GM13977 (cell line): Measurements from ENCODE around the gene IQCM.
"Not testable (repeated sequence)": the region's sequence is repeated elsewhere in the genome, so short reads cannot be mapped to it uniquely, and the experiment has no call there.

Experiments used
- DNase-seq: peaks from one replicate; pipeline ENCODE4 v3.0.0; 2012; ENCODE audit warnings: low spot score
- in situ Hi-C: fragments of 300-500 bp; cut with MboI; formaldehyde crosslinking; loops from one replicate; pipeline ENCODE4 v1.12.0; 2022; ENCODE audit warnings: low sequenced_read_pairs, low pct_unique_long_range_greater_than_20kb, mixed read lengths, inconsistent platforms; ENCODE audit not compliant: unreplicated experiment
- TF ChIP-seq, protein P1 (sequence below): IDR thresholded peaks from 2 replicates; pipeline ENCODE4 v1.5.1; 2012; ENCODE audit warnings: mild to moderate bottlenecking, control low read depth; ENCODE audit not compliant: insufficient read depth; ENCODE audit errors: extremely low read depth, missing control alignments

The IQCM gene

DNA sequence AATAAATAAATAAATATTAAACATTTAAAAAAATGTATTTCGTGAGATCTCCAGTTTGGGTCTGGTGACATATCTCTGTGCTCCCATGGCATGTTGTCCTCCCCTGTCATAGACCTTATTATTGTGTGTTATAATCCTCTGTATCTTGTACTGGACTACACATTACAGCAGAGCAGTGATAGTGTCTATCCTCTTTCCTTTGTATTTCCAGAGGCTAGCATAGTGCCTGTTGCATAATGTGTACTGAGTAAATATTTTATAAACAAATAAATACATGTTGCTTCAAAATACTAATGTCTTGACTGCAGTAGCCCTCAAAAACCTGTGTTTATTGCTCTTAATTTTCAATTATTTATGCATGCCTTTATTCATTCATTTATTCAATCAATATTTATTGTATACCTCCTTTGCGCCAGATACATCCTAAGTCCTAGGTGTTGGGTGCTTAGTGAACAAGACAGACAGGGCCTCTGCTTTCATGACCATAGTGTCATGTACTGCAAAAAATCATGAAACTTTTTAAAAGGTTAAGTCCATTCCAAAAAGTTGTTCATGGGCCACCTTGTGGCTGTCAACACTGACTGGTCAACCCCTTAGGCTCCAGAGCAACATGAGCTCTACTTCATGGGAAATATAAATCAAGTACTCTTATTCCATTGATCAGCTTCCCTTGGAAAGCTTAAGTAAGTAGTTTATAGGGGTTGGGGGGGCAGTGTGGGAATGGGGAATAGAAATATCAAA lies 303.9 kb downstream of the IQCM start:
- TF ChIP-seq, protein P1, sequence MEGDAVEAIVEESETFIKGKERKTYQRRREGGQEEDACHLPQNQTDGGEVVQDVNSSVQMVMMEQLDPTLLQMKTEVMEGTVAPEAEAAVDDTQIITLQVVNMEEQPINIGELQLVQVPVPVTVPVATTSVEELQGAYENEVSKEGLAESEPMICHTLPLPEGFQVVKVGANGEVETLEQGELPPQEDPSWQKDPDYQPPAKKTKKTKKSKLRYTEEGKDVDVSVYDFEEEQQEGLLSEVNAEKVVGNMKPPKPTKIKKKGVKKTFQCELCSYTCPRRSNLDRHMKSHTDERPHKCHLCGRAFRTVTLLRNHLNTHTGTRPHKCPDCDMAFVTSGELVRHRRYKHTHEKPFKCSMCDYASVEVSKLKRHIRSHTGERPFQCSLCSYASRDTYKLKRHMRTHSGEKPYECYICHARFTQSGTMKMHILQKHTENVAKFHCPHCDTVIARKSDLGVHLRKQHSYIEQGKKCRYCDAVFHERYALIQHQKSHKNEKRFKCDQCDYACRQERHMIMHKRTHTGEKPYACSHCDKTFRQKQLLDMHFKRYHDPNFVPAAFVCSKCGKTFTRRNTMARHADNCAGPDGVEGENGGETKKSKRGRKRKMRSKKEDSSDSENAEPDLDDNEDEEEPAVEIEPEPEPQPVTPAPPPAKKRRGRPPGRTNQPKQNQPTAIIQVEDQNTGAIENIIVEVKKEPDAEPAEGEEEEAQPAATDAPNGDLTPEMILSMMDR: no peak
- DNase-seq: no peak
- in situ Hi-C loops: no loop called here

GRCh38 chr4:149507309-149507708 lies 308.3 kb downstream of the IQCM start:
- in situ Hi-C loops, DNase-seq: not testable (repeated sequence)

GRCh38 chr4:149500806-149501205 lies 314.8 kb downstream of the IQCM start:
- TF ChIP-seq, protein P1: no peak
- DNase-seq: no peak
- in situ Hi-C loops: no loop called here

- no peak for DNase-seq
- in situ Hi-C loops: no loop called here
- TF ChIP-seq, protein P1: no peak
Measured at GRCh38 chr4:149499726-149500125, 315.9 kb downstream of the IQCM start.

GRCh38 chr4:149498246-149498645 lies 317.4 kb downstream of the IQCM start:
- no peak for DNase-seq

DNA sequence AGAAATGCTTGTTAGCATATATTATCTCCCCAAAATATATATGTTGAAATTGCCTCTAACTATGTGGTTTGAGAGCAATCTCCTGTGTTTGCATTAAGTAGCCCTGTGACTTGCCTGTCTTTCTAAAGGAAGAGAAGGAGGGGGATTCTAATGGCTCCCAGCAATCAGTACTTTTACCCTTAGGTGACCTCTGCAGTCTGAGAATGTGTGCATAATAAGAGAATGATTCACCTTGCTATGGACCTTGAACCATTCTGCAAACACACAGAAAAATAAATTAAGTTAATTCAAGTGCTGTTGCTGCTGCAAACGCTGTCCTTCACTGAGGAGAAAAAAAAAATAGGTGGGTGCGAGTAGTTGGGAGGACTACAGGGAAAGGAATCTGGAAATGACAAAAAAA lies 322.2 kb downstream of the IQCM start:
- TF ChIP-seq, protein P1: no peak
- no peak for DNase-seq
- in situ Hi-C loops: no loop called here

More at GRCh38 chr4:149498246-149498645, 317.4 kb downstream of the IQCM start:
- in situ Hi-C loops: no loop called here
- TF ChIP-seq, protein P1: no peak

GRCh38 chr4:149489321-149489720 lies 326.3 kb downstream of the IQCM start:
- no peak for DNase-seq
- in situ Hi-C loops: no loop called here
- TF ChIP-seq, protein P1: no peak
